Measurements from ENCODE around the gene HLA-E.
A peak's percentile ranks its signal among the peaks of the same experiment; 100 is the strongest.

GRCh38 chr6:30493643-30494250 is 4.4 kb downstream of the HLA-E start:
- TF ChIP-seq, protein P1, sequence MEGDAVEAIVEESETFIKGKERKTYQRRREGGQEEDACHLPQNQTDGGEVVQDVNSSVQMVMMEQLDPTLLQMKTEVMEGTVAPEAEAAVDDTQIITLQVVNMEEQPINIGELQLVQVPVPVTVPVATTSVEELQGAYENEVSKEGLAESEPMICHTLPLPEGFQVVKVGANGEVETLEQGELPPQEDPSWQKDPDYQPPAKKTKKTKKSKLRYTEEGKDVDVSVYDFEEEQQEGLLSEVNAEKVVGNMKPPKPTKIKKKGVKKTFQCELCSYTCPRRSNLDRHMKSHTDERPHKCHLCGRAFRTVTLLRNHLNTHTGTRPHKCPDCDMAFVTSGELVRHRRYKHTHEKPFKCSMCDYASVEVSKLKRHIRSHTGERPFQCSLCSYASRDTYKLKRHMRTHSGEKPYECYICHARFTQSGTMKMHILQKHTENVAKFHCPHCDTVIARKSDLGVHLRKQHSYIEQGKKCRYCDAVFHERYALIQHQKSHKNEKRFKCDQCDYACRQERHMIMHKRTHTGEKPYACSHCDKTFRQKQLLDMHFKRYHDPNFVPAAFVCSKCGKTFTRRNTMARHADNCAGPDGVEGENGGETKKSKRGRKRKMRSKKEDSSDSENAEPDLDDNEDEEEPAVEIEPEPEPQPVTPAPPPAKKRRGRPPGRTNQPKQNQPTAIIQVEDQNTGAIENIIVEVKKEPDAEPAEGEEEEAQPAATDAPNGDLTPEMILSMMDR (conservative IDR thresholded peaks at IDR 0.05 in 1 of 2, IDR thresholded peaks at IDR 0.05 in 1 of 2; ENCODE audit: extremely low read depth in 1 of 2, insufficient read depth in 1 of 2, low read depth in 1 of 2, low read length in 2 of 2): peak in 1 of 2 donors; percentile 35
- TF ChIP-seq EZH2 (IDR thresholded peaks at IDR 0.05; ENCODE audit: borderline replicate concordance, low read length): no peak
